Inflammatory macrophage treated with lipopolysaccharide for 4 hours (primary cell): ENCODE measurements around the gene SYNM.

Source experiments
- DNase-seq: peaks from one replicate; pipeline ENCODE4 v3.0.0-alpha.2; 2020

Gene SYNM

GRCh38 chr15:99125061-99125891 lies 20.4 kb downstream of the SYNM start:
- DNase-seq = no peak

GRCh38 chr15:99126131-99126588 lies 21.3 kb downstream of the SYNM start:
- DNase-seq = no peak

DNA sequence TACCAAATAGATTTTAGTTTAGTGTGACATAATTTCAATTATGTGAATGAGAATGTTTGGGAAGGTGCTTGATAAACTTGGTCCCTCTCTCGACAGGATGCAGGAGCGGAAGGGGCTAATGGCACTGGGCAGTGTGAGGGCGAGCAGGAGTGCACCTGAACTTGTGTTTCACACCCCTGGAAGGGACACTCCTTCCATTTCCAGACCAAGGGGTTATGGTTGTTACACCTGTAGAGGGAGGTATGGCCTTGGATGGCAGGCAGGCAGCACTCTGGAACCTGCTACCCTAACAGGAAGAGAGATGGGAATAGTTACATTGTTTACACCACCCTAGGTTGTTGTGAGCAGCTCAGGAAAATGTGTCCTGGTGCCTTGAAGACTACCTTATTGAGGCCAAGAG lies 22.1 kb downstream of the SYNM start:
- DNase-seq = no peak

DNA sequence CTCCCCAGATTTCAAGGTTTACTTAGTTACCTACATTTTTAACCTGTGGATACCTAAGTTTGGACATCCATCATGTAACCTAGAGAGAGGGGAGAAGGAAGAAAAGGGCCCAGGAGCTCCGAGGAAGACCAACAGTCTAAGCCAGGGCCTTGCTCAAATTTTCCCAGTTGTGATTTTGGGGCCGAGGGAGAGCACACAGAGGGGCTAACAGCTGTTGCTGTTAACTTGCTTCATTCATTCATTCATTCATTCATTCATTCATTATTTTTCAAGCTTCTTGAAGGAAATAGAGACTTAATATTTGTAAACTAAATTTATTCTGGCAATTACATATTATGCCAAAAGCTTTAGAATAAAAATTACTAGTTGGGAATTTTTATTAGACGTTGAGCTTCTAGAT lies 22.9 kb downstream of the SYNM start:
- DNase-seq = no peak

DNA sequence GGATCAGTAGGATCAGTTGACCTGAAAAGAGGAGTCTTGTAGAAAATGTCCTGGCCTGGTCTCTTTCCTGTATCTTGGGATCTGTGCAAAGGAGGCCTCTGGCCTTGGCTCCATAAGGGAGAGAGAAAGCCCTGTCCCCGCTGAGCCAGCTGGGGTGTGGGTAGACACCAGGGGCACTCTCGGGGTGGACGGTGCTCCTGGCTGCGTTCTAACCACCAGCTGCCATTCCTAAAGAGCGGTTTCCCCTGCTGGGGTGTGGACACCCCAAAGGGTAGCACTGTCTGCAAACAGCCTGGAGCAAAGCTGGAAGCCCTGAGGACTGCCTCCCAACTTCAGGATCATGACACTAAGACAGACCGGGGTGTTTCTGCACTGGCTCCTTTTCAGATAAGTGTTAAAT lies 23.5 kb downstream of the SYNM start:
- DNase-seq = no peak

DNA sequence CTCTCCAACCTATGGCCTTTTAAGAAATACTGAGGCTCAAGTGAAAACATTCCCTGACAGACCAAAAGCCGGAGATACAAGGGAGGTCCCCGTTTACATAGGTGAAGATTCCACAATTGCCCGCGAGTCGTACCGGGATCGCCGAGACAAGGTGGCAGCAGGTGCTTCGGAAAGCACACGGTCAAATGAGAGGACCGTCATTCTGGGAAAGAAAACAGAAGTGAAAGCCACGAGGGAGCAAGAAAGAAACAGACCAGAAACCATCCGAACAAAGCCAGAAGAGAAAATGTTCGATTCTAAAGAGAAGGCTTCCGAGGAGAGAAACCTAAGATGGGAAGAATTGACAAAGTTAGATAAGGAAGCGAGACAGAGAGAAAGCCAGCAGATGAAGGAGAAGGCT lies 24.8 kb downstream of the SYNM start:
- DNase-seq = no peak

GRCh38 chr15:99130314-99130713 lies 25.4 kb downstream of the SYNM start:
- DNase-seq = no peak

DNA sequence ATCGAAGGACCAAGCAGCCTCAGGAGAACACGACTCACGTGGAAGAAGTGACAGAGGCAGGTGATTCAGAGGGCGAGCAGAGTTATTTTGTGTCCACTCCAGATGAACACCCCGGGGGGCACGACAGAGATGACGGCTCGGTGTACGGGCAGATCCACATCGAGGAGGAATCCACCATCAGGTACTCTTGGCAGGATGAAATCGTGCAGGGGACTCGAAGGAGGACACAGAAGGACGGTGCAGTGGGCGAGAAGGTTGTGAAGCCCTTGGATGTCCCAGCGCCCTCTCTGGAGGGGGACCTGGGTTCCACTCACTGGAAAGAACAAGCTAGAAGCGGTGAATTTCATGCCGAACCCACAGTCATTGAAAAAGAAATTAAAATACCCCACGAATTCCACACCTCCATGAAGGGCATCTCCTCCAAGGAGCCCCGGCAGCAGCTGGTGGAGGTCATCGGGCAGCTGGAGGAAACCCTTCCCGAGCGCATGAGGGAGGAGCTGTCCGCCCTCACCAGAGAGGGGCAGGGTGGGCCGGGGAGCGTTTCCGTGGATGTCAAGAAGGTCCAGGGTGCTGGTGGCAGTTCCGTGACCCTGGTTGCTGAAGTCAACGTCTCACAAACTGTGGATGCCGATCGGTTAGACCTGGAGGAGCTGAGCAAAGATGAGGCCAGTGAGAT lies 26.0 kb downstream of the SYNM start:
- no peak for DNase-seq

DNA sequence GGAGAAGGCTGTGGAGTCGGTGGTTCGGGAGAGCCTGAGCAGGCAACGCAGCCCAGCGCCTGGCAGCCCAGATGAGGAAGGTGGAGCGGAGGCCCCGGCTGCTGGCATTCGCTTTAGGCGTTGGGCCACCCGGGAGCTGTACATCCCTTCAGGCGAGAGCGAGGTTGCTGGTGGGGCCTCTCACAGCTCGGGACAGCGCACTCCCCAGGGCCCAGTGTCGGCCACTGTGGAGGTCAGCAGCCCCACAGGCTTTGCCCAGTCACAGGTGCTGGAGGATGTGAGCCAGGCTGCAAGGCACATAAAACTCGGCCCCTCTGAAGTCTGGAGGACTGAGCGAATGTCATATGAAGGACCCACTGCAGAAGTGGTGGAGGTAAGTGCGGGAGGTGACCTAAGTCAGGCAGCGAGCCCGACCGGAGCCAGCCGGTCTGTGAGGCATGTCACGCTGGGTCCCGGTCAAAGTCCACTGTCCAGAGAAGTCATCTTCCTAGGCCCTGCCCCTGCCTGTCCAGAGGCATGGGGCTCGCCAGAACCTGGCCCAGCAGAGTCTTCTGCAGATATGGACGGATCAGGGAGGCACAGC lies 26.7 kb downstream of the SYNM start:
- DNase-seq = no peak

DNA sequence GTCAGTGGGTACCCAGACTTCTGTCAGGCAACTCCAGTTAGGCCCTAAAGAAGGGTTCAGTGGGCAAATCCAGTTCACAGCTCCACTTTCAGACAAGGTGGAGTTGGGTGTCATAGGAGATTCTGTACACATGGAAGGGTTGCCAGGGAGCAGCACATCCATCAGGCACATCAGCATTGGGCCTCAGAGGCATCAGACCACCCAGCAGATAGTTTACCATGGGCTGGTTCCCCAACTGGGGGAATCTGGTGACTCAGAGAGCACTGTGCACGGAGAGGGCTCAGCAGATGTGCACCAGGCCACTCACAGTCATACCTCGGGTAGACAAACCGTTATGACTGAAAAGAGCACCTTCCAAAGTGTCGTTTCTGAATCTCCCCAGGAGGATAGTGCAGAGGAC lies 27.2 kb downstream of the SYNM start:
- DNase-seq = no peak

DNA sequence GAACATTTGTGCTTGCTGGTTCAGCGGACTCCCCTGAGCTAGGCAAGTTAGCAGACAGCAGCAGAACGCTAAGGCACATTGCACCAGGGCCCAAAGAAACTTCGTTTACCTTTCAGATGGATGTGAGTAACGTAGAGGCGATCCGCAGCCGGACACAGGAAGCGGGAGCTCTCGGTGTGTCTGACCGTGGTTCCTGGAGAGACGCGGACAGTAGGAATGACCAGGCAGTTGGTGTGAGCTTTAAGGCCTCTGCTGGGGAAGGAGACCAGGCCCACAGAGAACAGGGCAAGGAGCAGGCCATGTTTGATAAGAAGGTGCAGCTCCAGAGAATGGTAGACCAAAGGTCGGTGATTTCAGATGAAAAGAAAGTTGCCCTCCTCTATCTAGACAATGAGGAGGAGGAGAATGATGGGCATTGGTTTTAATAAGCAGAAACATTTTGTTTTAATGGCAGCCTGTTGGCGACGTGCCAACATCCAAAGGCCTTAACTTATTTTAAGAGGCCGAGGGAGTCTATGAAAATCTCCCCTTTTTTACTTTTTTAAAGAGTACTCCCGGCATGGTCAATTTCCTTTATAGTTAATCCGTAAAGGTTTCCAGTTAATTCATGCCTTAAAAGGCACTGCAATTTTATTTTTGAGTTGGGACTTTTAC lies 27.9 kb downstream of the SYNM start:
- no peak for DNase-seq

DNA sequence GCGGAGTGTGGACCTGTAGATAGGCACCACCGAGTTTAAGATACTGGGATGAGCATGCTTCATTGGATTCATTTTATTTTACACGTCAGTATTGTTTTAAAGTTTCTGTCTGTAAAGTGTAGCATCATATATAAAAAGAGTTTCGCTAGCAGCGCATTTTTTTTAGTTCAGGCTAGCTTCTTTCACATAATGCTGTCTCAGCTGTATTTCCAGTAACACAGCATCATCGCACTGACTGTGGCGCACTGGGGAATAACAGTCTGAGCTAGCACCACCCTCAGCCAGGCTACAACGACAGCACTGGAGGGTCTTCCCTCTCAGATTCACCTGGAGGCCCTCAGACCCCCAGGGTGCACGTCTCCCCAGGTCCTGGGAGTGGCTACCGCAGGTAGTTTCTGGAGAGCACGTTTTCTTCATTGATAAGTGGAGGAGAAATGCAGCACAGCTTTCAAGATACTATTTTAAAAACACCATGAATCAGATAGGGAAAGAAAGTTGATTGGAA lies 29.5 kb downstream of the SYNM start:
- no peak for DNase-seq

GRCh38 chr15:99135194-99135593 lies 30.3 kb downstream of the SYNM start:
- no peak for DNase-seq

DNA sequence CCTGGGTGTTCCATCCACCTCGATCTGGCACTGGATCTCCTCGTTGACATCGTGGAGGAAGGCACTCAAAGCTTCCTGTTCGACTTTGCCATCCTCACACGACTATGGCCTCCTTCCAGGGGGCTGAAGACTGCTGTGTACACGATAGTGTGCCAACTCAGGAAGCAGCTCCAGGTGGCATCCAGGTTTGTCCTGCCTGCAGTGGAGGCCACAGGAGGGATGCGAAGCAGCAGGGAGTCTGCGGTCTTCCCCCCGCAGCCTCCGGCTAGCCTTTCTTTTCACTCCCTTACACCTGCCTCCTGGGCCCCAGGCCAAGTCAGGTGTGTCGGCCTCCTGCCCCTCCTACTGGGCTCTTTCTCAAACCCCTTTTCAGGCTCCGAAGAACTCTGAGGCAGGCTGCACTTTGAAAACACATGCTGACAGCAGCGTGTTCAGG lies 32.2 kb downstream of the SYNM start:
- DNase-seq = no peak

GRCh38 chr15:99137877-99138276 lies 33.0 kb downstream of the SYNM start:
- DNase-seq = no peak

GRCh38 chr15:99138491-99138982 lies 33.7 kb downstream of the SYNM start:
- no peak for DNase-seq

GRCh38 chr15:99139276-99139675 lies 34.4 kb downstream of the SYNM start:
- no peak for DNase-seq

- DNase-seq = no peak
These were observed 35.7 kb downstream of the SYNM start for GRCh38 chr15:99140590-99140989.

GRCh38 chr15:99141943-99142342 lies 37.1 kb downstream of the SYNM start:
- DNase-seq = no peak

- no peak for DNase-seq
These were observed 37.7 kb downstream of the SYNM start for GRCh38 chr15:99142562-99142961.

DNA sequence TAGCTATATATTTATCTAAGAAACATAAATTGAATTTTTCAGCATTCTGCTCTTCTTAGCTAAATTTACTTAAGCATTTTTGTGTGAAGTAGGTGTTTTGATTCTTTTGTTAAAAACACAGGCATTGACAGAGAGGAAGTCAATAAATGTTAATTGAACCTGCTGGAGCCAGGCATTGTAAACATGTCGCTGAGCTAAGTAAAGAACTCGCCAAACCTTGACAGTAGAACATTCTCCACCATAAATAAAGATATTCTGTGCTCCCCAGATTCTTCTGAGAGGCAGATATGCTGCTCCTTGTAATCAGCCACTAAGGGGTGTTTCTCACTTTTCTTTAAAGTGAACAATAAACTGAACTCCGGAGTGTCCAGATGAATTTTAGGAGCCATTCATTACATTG lies 38.4 kb downstream of the SYNM start:
- no peak for DNase-seq

DNA sequence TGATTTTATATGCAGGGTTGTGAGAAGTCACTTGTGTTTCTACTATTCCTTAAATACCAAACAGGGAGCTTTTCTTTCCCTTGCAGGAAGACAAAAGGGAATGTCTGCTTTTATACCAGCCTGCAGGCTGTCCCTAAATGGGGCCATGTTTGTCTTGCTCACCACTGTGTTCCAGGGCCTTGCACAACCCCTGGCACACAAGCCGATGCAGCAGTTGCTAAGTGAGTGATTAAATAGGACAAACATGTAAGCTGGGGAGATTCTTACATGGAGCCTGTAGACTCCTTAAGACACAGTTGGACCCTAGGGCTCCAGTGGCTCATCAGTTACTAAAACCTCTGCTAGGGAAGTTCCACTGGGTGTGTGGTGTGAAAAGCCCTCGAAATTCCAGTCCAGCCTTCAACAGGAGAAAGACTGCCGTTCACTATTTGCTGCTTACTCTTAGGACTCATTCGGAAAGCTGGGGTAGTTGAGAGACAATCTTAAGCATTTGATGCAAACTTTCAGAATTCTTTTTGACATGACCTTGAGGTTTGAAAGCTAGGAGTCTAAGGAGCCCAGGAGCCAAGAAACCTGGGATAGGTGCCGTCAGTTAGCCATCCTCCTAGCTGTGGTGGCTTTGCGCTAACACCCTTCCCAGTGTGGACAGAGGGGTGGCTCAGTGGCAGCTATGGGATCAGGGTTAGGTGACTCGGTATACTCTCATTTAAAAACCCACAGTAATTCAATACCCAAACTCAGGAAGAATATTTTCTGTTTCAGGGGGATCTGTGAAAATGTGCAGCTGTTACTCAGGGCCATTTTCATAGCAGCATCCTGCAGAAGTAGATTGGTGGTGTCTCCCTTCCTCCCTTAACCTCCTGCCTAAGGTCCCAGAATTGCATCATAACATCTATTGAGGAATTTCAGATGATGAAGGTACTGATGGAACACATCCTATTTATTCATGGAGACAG lies 39.1 kb downstream of the SYNM start:
- no peak for DNase-seq
